ENCODE data around the gene IQCH.

The IQCH gene

DNA sequence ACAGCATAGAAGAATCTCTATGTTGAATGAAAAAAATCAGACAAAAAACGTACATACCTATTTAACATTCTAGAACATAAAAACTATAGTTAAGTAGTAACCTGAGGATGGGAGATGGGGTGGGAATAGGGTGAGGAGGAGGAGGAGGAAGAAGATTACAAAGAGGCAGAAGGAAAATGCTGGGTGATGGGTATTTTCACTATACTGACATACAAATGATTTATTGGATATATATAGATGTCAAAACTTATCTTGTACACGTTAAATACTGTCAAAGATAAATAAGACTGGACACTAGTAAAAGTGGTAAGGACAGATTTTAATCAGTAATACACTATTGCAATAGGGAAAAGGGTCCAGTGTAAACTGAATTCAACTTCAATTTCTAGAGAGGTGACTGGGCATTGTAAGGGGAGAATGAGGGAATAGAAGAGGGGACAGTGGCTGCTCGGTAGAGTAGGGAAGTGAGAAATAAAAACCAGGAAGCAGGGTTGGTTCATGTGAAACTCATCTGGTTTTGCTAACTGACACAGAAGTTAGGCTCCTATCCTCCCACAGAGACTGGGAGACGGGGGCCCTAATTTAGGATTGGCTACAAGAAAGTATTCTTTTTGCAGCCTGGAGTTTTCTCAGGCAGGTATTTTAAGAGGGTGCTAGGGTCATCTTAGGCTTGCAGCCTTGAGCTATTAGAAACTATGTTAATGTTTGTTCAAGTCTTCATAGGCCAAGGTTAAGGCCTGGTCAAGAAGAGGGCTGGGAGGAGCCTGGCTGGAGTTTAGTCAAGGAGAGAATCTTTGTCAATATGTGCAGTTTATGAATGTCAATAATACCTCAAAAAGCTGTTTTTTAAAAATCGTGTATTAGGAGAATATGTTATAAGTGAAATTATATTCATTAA lies 251.3 kb downstream of the IQCH start:
- TF ChIP-seq, protein P1, sequence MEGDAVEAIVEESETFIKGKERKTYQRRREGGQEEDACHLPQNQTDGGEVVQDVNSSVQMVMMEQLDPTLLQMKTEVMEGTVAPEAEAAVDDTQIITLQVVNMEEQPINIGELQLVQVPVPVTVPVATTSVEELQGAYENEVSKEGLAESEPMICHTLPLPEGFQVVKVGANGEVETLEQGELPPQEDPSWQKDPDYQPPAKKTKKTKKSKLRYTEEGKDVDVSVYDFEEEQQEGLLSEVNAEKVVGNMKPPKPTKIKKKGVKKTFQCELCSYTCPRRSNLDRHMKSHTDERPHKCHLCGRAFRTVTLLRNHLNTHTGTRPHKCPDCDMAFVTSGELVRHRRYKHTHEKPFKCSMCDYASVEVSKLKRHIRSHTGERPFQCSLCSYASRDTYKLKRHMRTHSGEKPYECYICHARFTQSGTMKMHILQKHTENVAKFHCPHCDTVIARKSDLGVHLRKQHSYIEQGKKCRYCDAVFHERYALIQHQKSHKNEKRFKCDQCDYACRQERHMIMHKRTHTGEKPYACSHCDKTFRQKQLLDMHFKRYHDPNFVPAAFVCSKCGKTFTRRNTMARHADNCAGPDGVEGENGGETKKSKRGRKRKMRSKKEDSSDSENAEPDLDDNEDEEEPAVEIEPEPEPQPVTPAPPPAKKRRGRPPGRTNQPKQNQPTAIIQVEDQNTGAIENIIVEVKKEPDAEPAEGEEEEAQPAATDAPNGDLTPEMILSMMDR (IDR thresholded peaks at IDR 0.05; ENCODE audit: low read depth, low read length, missing control alignments) = no peak
- no peak for DNase-seq (ENCODE audit: low read depth)
- no peak overlapping the region for H3K4me3 ChIP-seq (ENCODE audit: low read depth, low read length)

DNA sequence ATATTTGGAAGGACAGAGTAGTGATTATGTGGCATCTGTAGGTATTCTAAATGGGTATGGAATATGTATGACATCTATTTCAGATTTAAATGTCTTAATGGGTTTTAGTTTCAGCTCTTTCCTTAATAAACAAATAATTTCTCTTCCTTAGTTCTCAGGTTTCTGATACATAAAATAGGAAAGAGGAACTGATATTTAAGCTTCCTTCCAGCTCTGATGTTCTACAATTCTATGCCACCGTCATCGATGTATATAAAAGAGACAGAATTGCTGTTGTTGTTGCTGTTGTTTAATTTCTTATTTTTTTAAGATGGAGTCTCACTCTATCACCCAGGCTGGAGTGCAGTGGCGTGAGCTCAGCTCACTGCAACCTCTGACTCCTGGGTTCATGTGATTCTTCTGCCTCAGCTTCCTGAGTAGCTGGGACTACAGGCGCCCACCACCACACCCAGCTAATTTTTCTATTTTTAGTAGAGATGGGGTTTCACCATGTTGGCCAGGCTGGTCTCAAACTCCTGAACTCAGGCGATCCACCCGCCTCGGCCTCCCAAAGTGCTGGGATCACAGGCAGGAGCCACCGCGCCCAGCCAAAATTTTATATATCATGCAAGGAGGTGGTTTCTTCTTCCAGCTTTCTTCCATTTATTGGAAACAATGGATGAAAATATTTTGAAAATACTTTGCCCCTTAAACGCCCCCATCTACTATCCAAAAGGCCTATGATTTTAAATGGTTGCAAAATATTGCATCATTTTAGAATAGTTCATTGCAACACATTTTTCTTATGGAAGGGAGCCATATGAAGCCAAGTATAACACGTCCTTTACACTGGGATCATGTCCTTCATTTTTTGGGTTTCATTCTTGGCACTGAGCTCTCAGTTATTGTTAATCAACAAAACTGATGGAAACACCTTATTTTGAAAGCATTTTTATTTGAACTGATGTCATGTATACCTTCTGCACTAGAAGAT lies 252.5 kb downstream of the IQCH start:
- no peak overlapping the region for H3K4me3 ChIP-seq (ENCODE audit: low read depth, low read length)
- no peak for DNase-seq (ENCODE audit: low read depth)
- TF ChIP-seq, protein P1 (IDR thresholded peaks at IDR 0.05; ENCODE audit: low read depth, low read length, missing control alignments) = no peak

DNA sequence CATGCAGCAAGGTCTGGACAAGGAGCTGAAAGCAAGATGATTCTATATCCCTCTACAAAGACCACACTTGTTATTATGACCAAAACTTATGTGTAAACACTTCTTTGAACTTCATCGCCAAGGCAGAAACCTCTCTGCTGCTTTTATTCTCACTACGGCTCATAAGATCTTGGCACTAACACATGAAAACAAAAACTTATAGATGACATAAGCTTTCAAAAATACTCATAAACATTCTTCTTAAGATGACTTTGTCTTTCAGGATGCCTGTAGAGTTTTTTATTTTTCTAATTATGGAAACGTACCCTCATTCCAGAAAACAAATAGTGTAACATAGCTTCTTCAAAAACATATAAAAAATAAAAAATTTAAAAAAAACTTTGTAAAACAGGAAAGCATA lies 253.8 kb downstream of the IQCH start:
- TF ChIP-seq, protein P1 (IDR thresholded peaks at IDR 0.05; ENCODE audit: low read depth, low read length, missing control alignments) = no peak
- H3K4me3 ChIP-seq (ENCODE audit: low read depth, low read length) = no peak overlapping the region
- DNase-seq (ENCODE audit: low read depth) = no peak

DNA sequence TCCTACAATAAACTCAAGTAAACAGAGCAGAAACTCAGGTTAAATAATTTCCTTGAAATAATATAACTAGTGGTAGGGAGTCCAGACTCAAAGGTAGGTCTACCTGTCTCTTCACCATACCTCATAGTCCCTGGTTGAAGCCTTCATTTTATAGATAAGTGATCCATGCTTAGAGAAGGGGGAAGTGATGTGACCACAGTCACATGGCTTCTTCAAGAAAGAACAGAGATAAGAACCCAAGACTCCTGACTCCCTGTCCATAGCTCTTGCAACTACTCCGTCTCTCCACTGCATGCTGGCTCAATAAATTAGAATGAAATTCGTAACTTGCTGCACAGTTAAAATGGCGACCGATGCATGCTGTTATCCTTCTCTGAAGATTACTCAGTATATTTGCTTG lies 255.3 kb downstream of the IQCH start:
- no peak overlapping the region for H3K4me3 ChIP-seq (ENCODE audit: low read depth, low read length)
- TF ChIP-seq, protein P1 (IDR thresholded peaks at IDR 0.05; ENCODE audit: low read depth, low read length, missing control alignments) = no peak
- DNase-seq (ENCODE audit: low read depth) = no peak

DNA sequence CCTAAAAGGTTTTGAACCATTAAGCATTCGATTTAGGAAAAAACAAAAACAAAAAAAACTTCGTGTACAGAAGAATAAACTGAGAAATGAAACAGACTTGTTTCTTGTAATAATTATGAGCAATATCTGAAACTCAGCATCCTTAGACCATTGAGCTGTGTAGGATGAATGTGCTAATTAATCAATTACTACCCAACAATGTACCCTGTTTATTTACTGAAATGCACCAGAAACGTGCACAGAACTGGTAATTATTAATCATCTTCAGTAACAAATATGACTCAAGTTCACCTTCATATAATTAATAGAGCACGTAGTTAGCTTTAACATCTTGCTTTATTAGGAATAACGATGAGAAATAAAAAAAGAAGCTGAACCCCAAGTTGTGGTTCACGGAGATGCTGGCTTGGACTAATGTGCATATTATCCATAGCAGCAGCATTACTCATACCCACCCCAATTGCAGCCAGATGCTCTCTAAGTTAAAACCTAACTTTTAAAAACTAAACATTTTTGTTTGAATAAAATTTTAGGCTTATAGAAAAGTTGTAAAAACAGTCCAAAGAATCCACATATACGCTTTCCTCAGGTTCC lies 256.1 kb downstream of the IQCH start:
- DNase-seq (ENCODE audit: low read depth) = no peak
- no peak overlapping the region for H3K4me3 ChIP-seq (ENCODE audit: low read depth, low read length)
- TF ChIP-seq, protein P1 (IDR thresholded peaks at IDR 0.05; ENCODE audit: low read depth, low read length, missing control alignments) = no peak

DNA sequence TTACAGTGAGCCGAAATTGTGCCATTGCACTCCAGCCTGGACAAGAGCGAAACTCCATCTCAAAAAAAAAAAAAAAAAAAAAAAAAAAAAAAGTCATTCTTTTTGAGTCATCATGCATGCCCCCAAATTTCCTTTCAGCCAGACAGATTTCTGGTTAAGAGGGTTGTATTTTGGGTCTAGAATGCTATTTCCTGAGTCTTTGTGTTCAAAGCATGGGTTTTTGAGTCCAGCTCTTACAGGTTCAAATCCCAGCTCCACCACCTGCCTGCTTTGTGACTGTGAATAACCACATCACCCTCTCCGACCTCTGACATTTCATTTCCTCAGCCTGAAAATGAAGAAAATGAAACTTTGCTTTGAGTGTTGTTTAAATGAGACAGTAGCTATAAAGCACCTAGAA lies 257.0 kb downstream of the IQCH start:
- DNase-seq (ENCODE audit: low read depth) = no peak
- TF ChIP-seq, protein P1 (IDR thresholded peaks at IDR 0.05; ENCODE audit: low read depth, low read length, missing control alignments) = no peak
- no peak overlapping the region for H3K4me3 ChIP-seq (ENCODE audit: low read depth, low read length)
